ENCODE data around the gene RABL3.
"Not testable (repeated sequence)": the region's sequence is repeated elsewhere in the genome, so short reads cannot be mapped to it uniquely, and the experiment has no call there.

The RABL3 gene

DNA sequence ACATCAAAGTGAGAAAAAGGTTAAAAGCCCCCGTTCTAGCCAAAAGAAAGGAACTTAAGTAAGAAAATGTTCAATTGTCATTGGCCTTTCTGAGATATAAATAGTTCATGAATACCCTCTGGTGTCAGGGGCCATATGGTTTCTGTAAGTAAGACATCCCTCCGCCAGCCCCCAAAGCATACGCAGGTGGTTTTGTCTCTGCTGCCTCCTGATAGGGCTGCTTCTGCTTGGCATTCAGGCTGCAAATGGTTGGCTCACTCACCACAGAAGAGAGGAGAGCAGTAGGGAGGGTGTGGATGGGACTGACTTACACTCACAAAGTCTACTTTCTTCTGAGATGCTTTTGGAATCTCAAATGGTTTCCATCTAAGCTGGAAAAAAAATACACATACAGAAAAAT is 90.0 kb downstream of the RABL3 start:
- H3K27me3 ChIP-seq (ENCODE audit: control insufficient read depth in 2 of 2, insufficient read depth in 2 of 2, low read length in 2 of 2), result no peaks in the 10 kb centered on the region
- H3K27ac ChIP-seq (ENCODE audit: low read depth in 2 of 2, low read length in 2 of 2), result no peak overlapping the region
- no peak overlapping the region for H3K9ac ChIP-seq (ENCODE audit: low read depth in 1 of 2, low read length in 2 of 2)
- no peaks in the 10 kb centered on the region for H3K4me1 ChIP-seq (ENCODE audit: control insufficient read depth in 2 of 2, insufficient read depth in 2 of 2, low read length in 2 of 2)
- no peaks in the 10 kb centered on the region for H3K9me3 ChIP-seq (ENCODE audit: control insufficient read depth in 2 of 2, low read length in 2 of 2)
- no peak overlapping the region for H3K4me3 ChIP-seq (ENCODE audit: low read length in 2 of 2)
- peaks cover 0 to 6% of the 10 kb centered on the region in 2 donors for H3K36me3 ChIP-seq (ENCODE audit: control insufficient read depth in 2 of 2, insufficient read depth in 2 of 2, low read length in 2 of 2)

DNA sequence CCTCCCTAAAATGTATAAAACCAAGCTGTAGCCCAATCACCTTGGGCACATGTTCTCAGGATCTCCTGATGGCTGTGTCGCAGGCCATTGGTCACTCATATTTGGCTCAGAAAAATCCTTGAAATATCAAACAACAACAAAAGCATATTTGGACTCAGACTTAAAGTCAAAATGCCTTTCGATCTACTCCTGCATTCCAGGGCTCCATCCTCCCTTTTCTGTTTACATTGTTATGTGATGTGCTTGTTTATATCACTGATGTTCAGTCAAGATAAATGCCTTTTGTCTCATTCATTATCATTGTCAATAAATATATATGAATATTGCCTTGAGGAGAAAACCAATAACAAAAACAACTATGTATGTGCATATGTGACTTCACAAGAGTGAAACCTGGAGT is 92.0 kb downstream of the RABL3 start:
- H3K4me1 ChIP-seq (ENCODE audit: control insufficient read depth in 2 of 2, insufficient read depth in 2 of 2, low read length in 2 of 2), result no peaks in the 10 kb centered on the region
- no peaks in the 10 kb centered on the region for H3K27me3 ChIP-seq (ENCODE audit: control insufficient read depth in 2 of 2, insufficient read depth in 2 of 2, low read length in 2 of 2)
- no peak overlapping the region for H3K27ac ChIP-seq (ENCODE audit: low read depth in 2 of 2, low read length in 2 of 2)
- H3K4me3 ChIP-seq (ENCODE audit: low read length in 2 of 2), result no peak overlapping the region
- H3K9me3 ChIP-seq (ENCODE audit: control insufficient read depth in 2 of 2, low read length in 2 of 2), result no peaks in the 10 kb centered on the region
- peaks cover 0 to 9% of the 10 kb centered on the region in 2 donors for H3K36me3 ChIP-seq (ENCODE audit: control insufficient read depth in 2 of 2, insufficient read depth in 2 of 2, low read length in 2 of 2)
- no peak overlapping the region for H3K9ac ChIP-seq (ENCODE audit: low read depth in 1 of 2, low read length in 2 of 2)

DNA sequence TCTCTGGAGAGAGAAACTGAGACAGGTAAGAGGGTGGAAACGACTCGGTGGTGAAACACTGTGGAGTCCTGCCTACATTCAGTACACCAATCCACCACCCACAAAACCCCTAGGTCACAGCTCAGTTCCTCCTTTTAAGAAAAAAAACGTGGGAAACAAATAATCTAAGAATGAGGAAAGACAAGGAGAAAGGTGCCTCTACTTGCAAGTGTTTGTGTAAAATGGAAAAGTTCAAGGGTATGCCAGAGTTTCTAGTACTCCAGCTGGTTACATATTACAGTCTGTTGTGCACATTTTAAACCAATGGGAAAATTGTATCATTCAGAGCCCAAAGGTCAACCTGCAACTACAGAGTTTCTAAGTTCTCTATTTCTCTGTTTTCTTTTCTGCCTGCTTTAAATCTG is 92.5 kb downstream of the RABL3 start:
- no peak overlapping the region for H3K27ac ChIP-seq (ENCODE audit: low read depth in 2 of 2, low read length in 2 of 2)
- H3K4me3 ChIP-seq (ENCODE audit: low read length in 2 of 2), result no peak overlapping the region
- no peaks in the 10 kb centered on the region for H3K4me1 ChIP-seq (ENCODE audit: control insufficient read depth in 2 of 2, insufficient read depth in 2 of 2, low read length in 2 of 2)
- no peaks in the 10 kb centered on the region for H3K27me3 ChIP-seq (ENCODE audit: control insufficient read depth in 2 of 2, insufficient read depth in 2 of 2, low read length in 2 of 2)
- H3K36me3 ChIP-seq (ENCODE audit: control insufficient read depth in 2 of 2, insufficient read depth in 2 of 2, low read length in 2 of 2), result peaks cover 0 to 9% of the 10 kb centered on the region in 2 donors
- no peak overlapping the region for H3K9ac ChIP-seq (ENCODE audit: low read depth in 1 of 2, low read length in 2 of 2)
- H3K9me3 ChIP-seq (ENCODE audit: control insufficient read depth in 2 of 2, low read length in 2 of 2), result no peaks in the 10 kb centered on the region

DNA sequence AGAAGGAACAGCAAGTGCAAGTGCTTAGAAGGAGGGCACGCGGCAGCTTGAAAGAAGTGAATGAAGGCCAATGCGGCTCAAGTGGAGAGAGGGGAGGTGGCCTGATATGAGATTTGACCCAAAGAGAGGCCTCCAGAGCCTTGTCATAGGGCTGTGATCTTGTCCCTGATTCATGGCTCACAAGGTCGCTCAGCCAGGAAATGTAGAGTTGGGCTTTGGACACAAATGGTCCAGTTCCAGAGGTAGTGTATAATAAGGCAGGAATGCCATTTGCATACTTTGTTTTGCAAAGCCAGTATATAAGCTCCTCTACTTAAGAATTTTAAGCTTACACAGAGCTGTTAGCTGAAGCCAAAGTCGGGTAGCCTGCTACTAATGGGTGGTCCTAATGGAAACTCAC is 94.0 kb downstream of the RABL3 start:
- no peak overlapping the region for H3K9ac ChIP-seq (ENCODE audit: low read depth in 1 of 2, low read length in 2 of 2)
- peaks cover 0 to 9% of the 10 kb centered on the region in 2 donors for H3K36me3 ChIP-seq (ENCODE audit: control insufficient read depth in 2 of 2, insufficient read depth in 2 of 2, low read length in 2 of 2)
- no peaks in the 10 kb centered on the region for H3K27me3 ChIP-seq (ENCODE audit: control insufficient read depth in 2 of 2, insufficient read depth in 2 of 2, low read length in 2 of 2)
- no peaks in the 10 kb centered on the region for H3K9me3 ChIP-seq (ENCODE audit: control insufficient read depth in 2 of 2, low read length in 2 of 2)
- H3K4me1 ChIP-seq (ENCODE audit: control insufficient read depth in 2 of 2, insufficient read depth in 2 of 2, low read length in 2 of 2), result no peaks in the 10 kb centered on the region
- no peak overlapping the region for H3K27ac ChIP-seq (ENCODE audit: low read depth in 2 of 2, low read length in 2 of 2)
- no peak overlapping the region for H3K4me3 ChIP-seq (ENCODE audit: low read length in 2 of 2)

DNA sequence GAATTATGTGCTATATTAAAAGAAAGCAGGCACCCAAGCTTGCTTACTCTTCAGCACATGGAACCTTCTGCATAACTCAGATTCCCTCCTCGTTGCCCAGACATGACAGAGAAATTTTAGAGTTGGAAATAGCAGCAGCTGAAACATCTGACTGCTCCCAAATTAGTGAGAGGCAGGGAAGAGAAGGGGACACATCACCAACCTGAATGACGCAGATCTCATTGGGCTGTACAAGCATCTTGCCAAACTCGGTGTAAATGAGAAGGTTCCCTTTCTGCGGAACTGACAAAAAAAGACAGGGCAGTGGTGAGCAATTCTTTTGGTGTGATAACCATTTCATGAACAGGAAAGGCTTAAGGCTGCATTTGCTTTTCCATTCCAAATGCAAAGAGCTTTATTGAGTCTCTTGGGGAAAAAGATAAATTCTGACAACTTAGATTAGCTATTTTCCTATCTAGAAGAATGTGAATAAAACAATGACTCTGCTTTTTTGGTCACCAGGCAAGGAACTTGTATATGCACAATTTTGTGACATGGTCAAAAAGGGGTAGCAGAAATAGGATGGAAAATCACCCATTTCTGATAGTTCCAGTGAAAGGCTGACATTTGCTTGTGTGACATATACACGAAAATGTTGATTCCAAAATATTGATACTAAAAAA is 95.4 kb downstream of the RABL3 start:
- peaks cover 0 to 2% of the 10 kb centered on the region in 2 donors for H3K4me1 ChIP-seq (ENCODE audit: control insufficient read depth in 2 of 2, insufficient read depth in 2 of 2, low read length in 2 of 2)
- H3K27me3 ChIP-seq (ENCODE audit: control insufficient read depth in 2 of 2, insufficient read depth in 2 of 2, low read length in 2 of 2), result no peaks in the 10 kb centered on the region
- peaks cover 0 to 7% of the 10 kb centered on the region in 2 donors for H3K36me3 ChIP-seq (ENCODE audit: control insufficient read depth in 2 of 2, insufficient read depth in 2 of 2, low read length in 2 of 2)
- H3K27ac ChIP-seq (ENCODE audit: low read depth in 2 of 2, low read length in 2 of 2), result no peak overlapping the region
- no peak overlapping the region for H3K9ac ChIP-seq (ENCODE audit: low read depth in 1 of 2, low read length in 2 of 2)
- no peaks in the 10 kb centered on the region for H3K9me3 ChIP-seq (ENCODE audit: control insufficient read depth in 2 of 2, low read length in 2 of 2)
- H3K4me3 ChIP-seq (ENCODE audit: low read length in 2 of 2), result no peak overlapping the region

- Histone ChIP-seq H3K27me3 (ENCODE audit: control insufficient read depth in 2 of 2, insufficient read depth in 2 of 2, low read length in 2 of 2) (no peaks in the 10 kb centered on the region), H3K4me1 (ENCODE audit: control insufficient read depth in 2 of 2, insufficient read depth in 2 of 2, low read length in 2 of 2) (peaks cover 0 to 2% of the 10 kb centered on the region in 2 donors), H3K36me3 (ENCODE audit: control insufficient read depth in 2 of 2, insufficient read depth in 2 of 2, low read length in 2 of 2) (peaks cover 0 to 3% of the 10 kb centered on the region in 2 donors), H3K9ac (ENCODE audit: low read depth in 1 of 2, low read length in 2 of 2) (no peak overlapping the region), H3K27ac (ENCODE audit: low read depth in 2 of 2, low read length in 2 of 2) (no peak overlapping the region), H3K9me3 (ENCODE audit: control insufficient read depth in 2 of 2, low read length in 2 of 2) (no peaks in the 10 kb centered on the region), H3K4me3 (ENCODE audit: low read length in 2 of 2) (no peak overlapping the region)
These were observed 97.1 kb downstream of the RABL3 start for GRCh38 chr3:120645083-120645845.

DNA sequence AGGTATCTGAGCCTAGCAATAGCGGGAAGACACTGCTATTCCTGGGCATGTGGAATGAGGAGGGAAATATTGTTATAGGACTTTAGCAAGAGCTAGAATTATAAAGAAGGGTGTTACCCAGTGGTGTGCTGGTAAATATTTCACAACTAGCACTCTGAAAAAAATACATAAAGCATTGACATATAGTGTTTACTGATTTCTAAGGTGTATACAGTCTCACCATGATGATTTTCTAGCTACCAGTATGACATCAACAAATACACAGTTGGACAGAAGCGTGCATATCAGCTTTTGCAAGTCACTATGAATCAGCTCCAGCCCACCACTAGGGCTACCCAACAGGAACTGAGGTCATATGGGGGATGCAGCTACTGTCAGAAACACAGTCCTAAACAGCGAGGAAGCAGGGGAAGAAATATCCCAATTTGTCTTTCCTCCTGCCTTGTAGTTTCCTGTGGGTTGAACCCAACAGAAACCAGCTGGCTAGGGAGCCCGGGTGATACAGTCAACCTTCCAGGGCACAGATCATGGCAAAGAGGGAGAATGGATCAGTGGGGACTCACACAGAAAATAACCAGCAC is 99.9 kb downstream of the RABL3 start:
- Histone ChIP-seq H3K27ac (ENCODE audit: low read depth in 2 of 2, low read length in 2 of 2) (no peak overlapping the region), H3K36me3 (ENCODE audit: control insufficient read depth in 2 of 2, insufficient read depth in 2 of 2, low read length in 2 of 2) (peaks cover 3 to 5% of the 10 kb centered on the region in 2 donors)

DNA sequence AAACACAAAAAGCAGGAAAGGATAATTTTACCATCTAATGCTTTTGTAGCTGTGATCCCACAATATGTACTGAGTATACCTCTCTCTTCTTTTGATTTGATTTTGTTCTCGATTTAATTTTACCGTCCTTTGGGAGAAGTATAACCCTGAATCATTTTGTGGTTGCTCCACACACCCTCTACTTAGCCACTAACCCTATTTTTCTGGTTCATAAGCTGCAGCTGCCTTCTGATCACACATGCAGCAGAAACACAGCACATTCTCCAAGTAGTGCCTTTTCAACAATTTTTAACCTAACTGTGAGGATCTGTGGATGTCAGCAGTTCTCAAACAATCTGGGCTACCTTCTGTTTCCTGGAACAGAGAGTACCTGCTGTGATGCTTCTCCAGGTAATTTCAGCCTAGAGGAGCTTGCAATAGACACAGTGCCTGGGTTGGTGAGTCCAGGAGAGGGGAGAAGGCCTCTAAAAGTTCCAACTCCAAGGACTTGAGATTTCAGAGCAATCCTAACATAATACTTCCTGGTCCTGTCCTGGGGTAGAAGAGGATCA is 100.5 kb downstream of the RABL3 start:
- Histone ChIP-seq H3K36me3 (ENCODE audit: control insufficient read depth in 2 of 2, insufficient read depth in 2 of 2, low read length in 2 of 2) (peaks cover 3 to 5% of the 10 kb centered on the region in 2 donors), H3K27ac (ENCODE audit: low read depth in 2 of 2, low read length in 2 of 2) (no peak overlapping the region), H3K9ac (ENCODE audit: low read depth in 1 of 2, low read length in 2 of 2) (no peak overlapping the region), H3K27me3 (ENCODE audit: control insufficient read depth in 2 of 2, insufficient read depth in 2 of 2, low read length in 2 of 2) (no peaks in the 10 kb centered on the region), H3K9me3 (ENCODE audit: control insufficient read depth in 2 of 2, low read length in 2 of 2) (no peaks in the 10 kb centered on the region), H3K4me3 (ENCODE audit: low read length in 2 of 2) (no peak overlapping the region), H3K4me1 (ENCODE audit: control insufficient read depth in 2 of 2, insufficient read depth in 2 of 2, low read length in 2 of 2) (peaks cover 0 to 2% of the 10 kb centered on the region in 2 donors)

More for the DNA sequence above, 99.9 kb downstream of the RABL3 start:
- no peaks in the 10 kb centered on the region for H3K27me3 ChIP-seq (ENCODE audit: control insufficient read depth in 2 of 2, insufficient read depth in 2 of 2, low read length in 2 of 2)
- no peak overlapping the region for H3K9ac ChIP-seq (ENCODE audit: low read depth in 1 of 2, low read length in 2 of 2)
- H3K9me3 ChIP-seq (ENCODE audit: control insufficient read depth in 2 of 2, low read length in 2 of 2), result no peaks in the 10 kb centered on the region
- no peak overlapping the region for H3K4me3 ChIP-seq (ENCODE audit: low read length in 2 of 2)
- H3K4me1 ChIP-seq (ENCODE audit: control insufficient read depth in 2 of 2, insufficient read depth in 2 of 2, low read length in 2 of 2), result peaks cover 0 to 2% of the 10 kb centered on the region in 2 donors

DNA sequence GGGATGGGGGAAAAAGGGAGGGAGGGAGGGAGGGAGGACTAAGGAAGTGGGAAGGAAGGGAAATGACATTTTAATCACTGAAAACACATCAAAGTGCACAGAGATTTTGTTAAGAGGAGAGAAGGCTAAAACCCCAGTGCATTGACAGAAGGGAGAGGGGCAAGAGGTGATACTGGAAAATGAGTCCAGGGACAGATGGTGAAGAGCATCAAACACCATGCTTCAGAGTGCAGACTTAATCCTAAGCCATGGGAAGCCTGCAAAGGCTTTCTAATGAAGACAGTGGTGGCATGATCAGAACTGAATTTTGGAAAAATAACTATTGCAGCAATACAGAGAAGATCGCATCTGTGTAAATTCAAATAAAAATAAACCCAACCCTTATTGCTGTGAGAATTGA is 102.1 kb downstream of the RABL3 start:
- Histone ChIP-seq H3K27ac (ENCODE audit: low read depth in 2 of 2, low read length in 2 of 2) (no peak overlapping the region), H3K27me3 (ENCODE audit: control insufficient read depth in 2 of 2, insufficient read depth in 2 of 2, low read length in 2 of 2) (no peaks in the 10 kb centered on the region), H3K4me3 (ENCODE audit: low read length in 2 of 2) (no peak overlapping the region), H3K4me1 (ENCODE audit: control insufficient read depth in 2 of 2, insufficient read depth in 2 of 2, low read length in 2 of 2) (peaks cover 0 to 2% of the 10 kb centered on the region in 2 donors), H3K9ac (ENCODE audit: low read depth in 1 of 2, low read length in 2 of 2) (no peak overlapping the region), H3K36me3 (ENCODE audit: control insufficient read depth in 2 of 2, insufficient read depth in 2 of 2, low read length in 2 of 2) (peaks cover 0 to 5% of the 10 kb centered on the region in 2 donors), H3K9me3 (ENCODE audit: control insufficient read depth in 2 of 2, low read length in 2 of 2) (no peaks in the 10 kb centered on the region)

DNA sequence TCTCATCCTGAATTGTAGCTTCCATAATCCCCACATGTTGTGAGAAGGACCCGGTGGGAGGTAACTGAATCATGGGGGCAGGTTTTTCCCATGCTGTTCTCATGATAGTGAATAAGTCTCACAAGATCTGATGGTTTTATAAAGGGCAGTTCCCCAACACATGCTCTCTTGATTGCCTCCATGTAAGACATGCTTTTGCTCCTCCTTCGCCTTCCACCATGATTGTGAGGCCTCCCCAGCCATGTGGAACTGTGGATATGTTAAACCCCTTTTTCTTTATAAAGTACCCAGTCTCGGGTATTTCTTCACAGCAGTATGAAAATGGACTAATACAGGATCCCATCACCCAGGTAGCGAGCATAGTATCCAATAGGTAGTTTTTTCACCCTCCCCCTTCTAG is 103.5 kb downstream of the RABL3 start:
- H3K27me3 ChIP-seq (ENCODE audit: control insufficient read depth in 2 of 2, insufficient read depth in 2 of 2, low read length in 2 of 2); H3K9me3 ChIP-seq (ENCODE audit: control insufficient read depth in 2 of 2, low read length in 2 of 2); H3K9ac ChIP-seq (ENCODE audit: low read depth in 1 of 2, low read length in 2 of 2); H3K4me3 ChIP-seq (ENCODE audit: low read length in 2 of 2); H3K36me3 ChIP-seq (ENCODE audit: control insufficient read depth in 2 of 2, insufficient read depth in 2 of 2, low read length in 2 of 2); H3K27ac ChIP-seq (ENCODE audit: low read depth in 2 of 2, low read length in 2 of 2); H3K4me1 ChIP-seq (ENCODE audit: control insufficient read depth in 2 of 2, insufficient read depth in 2 of 2, low read length in 2 of 2): not testable (repeated sequence)
